GM19035 (cell line): ENCODE data around the gene EPHB1.

Experiments
- ATAC-seq: cut with Tn5 transposase; IDR thresholded peaks from one replicate; pipeline ENCODE4 v1.9.1; 2021; ENCODE audit not compliant: unreplicated experiment

EPHB1 gene

DNA sequence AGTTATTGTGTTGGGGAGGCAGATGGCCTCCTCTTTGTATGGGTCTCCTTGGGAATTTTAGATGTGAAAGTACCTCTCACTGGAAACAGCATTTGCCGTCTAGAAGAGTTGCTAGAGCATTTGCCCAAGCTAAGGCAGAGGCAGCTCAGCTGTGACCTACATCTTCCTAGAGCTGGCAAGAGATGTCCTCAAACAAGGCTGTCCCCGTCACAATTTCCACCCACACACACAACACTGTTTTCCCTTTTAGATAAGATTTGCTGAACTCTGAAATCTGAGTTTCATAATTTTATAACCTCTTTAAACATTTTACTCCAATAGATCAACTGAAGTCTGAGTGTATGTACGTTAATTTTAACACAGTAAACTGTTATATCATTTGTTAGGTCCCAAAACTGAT, 352.6 kb downstream of the EPHB1 start:
- no peak for ATAC-seq

DNA sequence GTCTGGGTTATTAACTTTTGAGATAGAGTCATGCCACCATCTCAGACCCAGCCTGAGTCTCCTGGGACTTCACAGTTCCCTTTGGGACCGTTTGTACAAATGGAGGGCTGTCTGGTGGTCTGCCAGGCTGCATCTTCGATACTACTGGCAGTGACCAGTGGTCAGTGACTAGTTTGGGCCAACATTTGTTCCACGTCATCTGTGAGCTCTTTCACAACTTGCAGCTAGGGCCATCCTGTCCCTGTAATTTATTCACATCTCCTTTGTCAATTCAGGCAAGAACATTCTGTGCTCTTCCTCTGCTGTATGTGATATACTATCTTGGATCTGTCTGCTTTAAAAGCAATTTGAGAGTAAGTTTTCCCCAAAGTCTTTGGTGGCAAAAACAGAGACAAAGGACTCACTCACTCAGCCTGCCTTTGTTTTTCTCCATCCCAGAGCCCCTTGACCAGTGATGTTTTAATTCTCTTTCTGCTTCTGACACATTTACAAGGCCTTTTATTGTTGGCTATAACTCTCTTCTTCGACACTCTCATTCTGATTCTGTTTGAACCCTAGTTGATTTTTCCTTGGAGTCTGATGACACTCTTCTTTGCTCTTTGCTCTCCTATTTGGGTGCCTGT, 353.4 kb downstream of the EPHB1 start:
- no peak for ATAC-seq

DNA sequence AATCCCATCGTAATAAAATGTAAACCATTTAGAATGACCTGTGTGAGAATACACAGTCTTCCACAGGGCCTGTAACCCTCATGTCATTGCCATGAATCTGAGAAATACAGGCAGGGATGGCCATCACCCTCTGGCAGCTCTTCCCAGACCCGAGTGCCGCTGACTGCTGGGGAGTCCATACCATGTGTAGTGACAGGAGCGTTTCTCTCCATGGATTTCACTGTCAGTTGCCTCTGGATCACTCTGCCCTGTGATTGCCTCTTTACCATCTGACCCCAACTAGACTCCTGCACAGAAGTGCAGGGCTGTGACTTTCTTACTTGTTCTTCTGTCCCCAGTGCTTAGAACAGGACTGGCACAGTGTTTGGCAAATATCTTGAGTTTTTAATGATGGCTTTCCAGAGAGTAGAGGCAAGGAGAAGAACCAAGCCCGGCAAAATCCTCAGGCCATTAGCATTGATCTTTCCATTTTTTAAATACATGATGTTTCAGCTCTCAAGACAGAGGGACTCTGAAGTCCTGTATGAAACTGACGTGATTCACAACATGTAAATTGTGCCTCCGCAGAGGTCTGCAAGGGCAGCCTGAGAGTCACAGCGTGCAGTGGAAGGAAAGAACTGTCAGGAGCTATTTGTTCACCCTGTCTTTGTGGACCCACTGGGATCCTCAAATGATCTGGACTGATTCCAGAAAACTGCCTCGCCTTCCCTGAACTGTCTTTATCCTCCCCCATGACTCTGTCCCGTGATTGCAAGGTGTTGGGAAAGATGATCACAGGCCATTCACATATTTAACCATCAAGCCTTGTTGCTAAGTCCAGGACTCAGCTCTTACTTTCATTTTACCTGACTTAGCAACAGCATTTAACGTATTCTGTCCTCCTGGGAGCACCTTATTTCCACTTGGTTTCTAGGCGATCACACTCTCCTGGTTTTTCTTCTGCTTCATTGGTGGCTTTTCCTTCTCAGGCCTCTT, 354.9 kb downstream of the EPHB1 start:
- no peak for ATAC-seq

DNA sequence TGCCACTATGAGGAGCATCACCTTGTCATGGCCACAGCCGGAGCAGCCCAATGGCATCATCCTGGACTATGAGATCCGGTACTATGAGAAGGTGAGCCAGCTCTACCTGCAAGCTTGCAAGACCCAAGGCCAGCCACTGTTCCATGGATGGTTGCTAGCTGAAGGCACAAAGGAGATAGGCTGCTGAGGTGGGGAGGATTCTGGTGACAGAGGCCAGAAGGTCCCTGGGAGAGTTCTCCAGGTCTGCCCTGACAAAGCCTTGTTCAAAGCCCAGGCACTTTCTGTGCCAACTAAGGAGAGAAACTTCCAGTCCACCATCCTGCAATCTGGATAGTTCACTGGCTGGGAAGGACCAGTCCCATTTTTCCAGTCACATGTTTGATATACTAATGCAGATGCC, 359.1 kb downstream of the EPHB1 start:
- no peak for ATAC-seq

DNA sequence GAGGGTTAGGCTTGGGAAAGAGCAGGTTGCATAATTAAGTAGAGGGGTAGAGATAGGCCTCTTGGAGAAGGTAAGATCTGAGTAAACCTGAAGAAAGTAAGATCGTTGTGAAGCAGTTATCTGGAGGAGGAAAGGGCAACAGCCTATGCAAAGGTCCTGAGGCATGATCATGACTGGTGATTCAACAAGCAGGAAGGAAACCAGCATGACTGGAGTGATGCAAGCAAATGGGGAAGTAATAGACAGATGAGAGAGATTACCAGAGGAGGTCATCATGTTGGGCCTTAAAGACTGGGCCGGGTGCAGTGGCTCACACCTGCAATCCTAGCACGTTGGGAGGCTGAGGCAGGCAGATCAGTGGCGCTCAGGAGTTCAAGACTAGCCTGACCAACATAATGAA, 360.2 kb downstream of the EPHB1 start:
- ATAC-seq: no peak

GRCh38 chr3:135155791-135156190, 360.7 kb downstream of the EPHB1 start:
- no peak for ATAC-seq

GRCh38 chr3:135157045-135157740, 362.1 kb downstream of the EPHB1 start:
- no peak for ATAC-seq

- no peak for ATAC-seq
Measured at GRCh38 chr3:135158520-135158919, 363.5 kb downstream of the EPHB1 start.

- ATAC-seq: no peak
Measured at GRCh38 chr3:135159681-135160247, 364.7 kb downstream of the EPHB1 start.

DNA sequence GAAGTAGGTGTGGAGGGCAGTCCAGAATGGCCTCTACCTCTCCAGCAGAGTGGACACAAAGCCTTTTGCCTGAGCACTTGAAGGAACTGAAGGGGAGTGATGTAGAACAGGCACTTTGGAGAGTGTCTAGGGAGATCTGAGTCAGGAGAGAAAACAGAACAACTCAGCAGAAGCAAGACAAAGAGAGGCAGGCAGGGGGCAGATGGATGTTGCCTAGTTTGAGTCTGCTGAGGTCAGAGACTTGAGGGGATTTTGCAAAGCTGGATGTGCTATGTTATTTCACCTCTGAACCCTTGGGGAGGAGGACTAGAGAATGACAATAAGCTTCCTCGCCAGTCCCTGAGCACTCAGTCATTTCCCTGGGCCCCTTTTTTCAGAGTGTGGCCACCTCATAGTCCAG, 366.4 kb downstream of the EPHB1 start:
- ATAC-seq: no peak

DNA sequence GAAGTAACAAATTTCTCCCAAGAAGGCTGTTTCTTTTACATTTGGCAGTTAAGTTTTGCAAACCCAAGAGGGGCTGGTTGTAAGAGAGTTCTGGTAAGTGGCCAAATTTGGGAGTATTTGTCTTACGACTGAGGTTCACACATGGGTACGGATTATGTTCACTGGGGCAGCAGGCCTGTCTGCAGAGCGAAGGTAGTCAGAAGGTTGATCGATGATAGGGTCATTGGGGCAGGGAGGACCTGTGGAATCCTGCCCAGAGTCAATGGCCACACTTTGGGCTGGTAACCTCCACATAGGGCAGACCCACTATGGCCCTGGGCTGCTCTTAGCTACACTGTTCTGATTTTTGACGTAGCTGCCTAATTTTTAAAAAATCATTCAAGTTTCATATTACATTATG, 368.6 kb downstream of the EPHB1 start:
- no peak for ATAC-seq

- no peak for ATAC-seq
Measured at GRCh38 chr3:135165260-135165659, 370.2 kb downstream of the EPHB1 start.

- ATAC-seq: no peak
Measured at GRCh38 chr3:135166266-135166825, 371.3 kb downstream of the EPHB1 start.

- ATAC-seq: no peak
Measured at GRCh38 chr3:135168822-135169221, 373.8 kb downstream of the EPHB1 start.

GRCh38 chr3:135169651-135170050, 374.6 kb downstream of the EPHB1 start:
- no peak for ATAC-seq

- ATAC-seq: no peak
Measured at GRCh38 chr3:135170732-135171131, 375.7 kb downstream of the EPHB1 start.

DNA sequence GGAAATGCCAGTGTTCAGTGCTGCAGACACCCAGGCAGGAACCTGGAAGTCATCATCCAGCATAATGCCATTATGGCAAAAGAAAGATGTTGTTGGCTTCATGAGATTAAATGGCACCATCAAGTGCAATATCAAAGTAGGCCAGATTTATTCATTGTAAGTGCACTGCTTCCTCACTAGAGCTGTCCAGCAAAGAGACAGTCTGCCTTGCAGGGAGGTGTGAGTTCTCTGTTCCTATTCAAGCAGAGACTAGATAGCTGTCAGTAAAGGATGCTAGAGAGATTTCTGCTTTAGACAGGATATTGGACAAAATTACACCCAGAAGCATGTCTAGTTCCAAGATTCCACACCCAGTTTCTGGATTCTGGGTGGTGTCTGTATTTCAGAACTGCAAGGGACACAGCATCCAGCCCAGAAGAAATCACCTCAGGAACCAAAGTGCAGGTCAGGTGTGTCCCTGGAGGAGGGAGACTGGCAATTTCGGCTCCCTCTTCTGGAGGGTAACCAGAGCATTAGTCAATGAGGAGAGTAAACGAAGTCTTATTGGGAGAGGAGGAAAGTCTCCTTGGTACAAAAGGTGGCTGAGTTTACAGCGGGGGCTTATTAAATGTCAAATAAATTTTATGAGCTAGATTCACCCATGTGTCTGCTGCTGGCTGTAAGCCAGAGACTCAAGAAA, 377.3 kb downstream of the EPHB1 start:
- ATAC-seq: no peak

DNA sequence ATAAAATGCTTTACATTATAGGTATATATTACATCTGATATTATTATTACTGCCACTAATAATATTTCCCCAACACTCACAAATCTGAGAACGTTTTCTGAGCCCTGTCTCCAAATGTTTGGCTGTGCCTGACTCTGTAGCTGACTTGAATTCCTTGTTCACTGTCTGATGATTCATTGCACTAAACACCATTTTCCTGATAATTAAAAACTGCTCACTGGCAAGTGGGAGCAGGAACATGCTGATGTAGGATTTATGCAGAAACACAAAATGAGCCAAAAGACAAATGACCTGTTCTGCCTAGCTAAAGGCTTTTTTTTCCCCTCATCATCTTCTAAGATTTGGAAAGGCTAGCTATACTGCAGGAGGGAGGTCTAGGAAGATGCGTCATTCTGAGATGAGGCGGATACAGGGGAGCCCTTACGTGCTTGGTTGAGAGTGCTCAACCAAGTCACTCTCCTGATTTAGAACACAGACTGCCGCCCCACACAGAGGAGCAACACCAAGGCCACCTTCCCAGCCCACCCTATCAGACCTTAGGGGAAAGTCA, 380.7 kb downstream of the EPHB1 start:
- no peak for ATAC-seq

DNA sequence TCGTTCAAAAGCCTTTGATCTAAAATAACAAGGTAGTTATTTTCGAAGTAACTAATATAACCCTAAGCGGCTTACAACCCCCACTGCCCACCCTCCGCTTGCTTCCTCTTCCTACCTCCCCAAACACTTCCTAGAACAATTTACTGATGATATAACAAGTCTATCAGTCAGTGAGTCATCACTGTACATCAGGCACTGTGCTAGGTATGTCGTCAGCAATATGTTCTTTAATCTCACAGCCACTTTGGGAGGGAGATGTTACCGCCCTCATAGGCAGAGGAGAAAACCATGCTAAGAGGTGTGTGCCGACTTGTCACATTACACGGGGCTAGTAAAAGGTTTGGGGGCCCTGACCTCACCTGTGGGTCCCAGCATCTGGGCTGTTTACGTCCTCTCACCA, 381.8 kb downstream of the EPHB1 start:
- ATAC-seq: no peak

- no peak for ATAC-seq
Measured at GRCh38 chr3:135178566-135178965, 383.5 kb downstream of the EPHB1 start.
